GM12874 (cell line): ENCODE measurements around the gene SLC6A17.

ENCODE experiments used
- TF ChIP-seq, protein P1 (sequence below): IDR thresholded peaks from 2 replicates; pipeline ENCODE4 v1.5.1; 2011; ENCODE audit warnings: low read depth, mild to moderate bottlenecking, control low read depth, low read length, moderate library complexity; ENCODE audit not compliant: insufficient read depth

The SLC6A17 gene

DNA sequence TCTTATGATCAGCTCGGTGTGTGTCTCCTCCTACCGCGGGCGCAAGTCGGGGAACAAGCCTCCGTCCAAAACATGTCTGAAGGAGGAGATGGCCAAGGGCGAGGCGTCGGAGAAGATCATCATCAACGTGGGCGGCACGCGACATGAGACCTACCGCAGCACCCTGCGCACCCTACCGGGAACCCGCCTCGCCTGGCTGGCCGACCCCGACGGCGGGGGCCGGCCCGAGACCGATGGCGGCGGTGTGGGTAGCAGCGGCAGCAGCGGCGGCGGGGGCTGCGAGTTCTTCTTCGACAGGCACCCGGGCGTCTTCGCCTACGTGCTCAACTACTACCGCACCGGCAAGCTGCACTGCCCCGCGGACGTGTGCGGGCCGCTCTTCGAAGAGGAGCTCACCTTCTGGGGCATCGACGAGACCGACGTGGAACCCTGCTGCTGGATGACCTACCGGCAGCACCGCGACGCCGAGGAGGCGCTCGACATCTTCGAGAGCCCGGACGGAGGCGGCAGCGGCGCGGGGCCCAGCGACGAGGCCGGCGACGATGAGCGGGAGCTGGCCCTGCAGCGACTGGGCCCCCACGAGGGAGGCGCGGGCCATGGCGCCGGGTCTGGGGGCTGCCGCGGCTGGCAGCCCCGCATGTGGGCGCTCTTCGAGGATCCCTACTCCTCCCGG, 61.3 kb downstream of the SLC6A17 start:
- TF ChIP-seq, protein P1, sequence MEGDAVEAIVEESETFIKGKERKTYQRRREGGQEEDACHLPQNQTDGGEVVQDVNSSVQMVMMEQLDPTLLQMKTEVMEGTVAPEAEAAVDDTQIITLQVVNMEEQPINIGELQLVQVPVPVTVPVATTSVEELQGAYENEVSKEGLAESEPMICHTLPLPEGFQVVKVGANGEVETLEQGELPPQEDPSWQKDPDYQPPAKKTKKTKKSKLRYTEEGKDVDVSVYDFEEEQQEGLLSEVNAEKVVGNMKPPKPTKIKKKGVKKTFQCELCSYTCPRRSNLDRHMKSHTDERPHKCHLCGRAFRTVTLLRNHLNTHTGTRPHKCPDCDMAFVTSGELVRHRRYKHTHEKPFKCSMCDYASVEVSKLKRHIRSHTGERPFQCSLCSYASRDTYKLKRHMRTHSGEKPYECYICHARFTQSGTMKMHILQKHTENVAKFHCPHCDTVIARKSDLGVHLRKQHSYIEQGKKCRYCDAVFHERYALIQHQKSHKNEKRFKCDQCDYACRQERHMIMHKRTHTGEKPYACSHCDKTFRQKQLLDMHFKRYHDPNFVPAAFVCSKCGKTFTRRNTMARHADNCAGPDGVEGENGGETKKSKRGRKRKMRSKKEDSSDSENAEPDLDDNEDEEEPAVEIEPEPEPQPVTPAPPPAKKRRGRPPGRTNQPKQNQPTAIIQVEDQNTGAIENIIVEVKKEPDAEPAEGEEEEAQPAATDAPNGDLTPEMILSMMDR: no peak

DNA sequence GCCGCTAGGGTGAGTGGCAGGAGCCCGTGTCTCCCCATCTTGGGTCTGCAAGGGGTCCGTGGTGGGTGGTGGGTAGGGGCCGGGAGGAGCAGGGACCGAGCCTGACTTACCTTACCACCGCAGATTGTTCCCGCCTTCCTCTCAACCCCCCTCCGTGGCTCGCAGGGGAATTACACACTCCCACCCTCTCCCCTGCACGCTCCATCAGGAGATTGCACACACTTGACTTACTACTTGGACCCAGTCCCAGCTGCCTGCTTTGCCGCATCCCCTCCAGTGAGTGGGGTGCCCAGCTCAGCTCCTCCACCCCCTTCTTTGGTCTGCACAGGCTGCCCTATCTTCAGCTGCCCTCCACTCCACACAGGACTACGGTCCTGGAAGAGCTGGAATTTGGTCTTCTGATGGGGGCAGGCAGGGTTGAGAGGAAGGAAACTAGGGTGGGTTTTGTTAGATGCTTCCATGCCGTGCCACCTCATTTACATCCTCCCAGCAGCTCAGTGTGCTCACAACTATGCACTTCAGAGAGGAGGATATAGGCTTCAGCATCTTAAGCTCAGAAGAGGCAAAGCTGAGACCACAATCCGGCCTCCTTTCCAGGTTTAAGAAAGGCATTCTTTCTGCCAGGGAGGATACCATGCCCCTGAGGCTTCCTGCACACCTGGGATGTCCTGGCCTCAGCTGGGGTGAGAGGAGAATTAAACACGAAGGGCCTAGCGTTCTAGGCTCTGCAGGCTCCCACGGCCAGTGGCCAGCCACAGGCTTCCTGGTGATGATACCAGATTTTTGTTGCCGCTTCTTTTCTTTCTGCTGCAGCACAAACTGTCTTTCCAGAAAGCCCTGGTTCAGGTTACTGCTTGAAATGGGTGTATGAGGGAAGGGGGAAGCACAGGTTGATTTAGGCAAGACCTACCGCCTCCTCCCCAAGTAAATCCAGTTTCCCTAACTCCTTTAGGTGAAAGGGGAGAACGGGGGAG, 62.2 kb downstream of the SLC6A17 start:
- TF ChIP-seq, protein P1: no peak

DNA sequence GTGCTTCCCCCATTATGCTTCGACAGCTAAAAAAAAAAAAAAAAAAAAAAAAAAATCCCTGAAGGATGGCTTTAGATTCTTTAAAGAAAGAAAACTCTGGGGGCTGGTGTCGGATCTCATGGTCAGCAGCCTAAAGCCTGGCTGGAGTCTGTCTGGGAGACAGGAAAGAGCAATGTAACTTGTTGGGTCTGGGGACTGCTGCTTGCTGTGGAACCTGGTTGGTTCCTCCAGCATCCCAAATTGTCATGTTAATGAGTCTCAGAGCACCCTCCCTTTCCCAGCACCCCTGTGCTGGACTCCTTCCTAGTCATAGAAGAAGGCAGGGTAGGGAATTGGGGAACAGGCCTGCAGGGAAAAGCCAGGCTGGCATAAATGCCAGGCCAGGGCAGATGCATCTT, 62.8 kb downstream of the SLC6A17 start:
- TF ChIP-seq, protein P1: no peak

DNA sequence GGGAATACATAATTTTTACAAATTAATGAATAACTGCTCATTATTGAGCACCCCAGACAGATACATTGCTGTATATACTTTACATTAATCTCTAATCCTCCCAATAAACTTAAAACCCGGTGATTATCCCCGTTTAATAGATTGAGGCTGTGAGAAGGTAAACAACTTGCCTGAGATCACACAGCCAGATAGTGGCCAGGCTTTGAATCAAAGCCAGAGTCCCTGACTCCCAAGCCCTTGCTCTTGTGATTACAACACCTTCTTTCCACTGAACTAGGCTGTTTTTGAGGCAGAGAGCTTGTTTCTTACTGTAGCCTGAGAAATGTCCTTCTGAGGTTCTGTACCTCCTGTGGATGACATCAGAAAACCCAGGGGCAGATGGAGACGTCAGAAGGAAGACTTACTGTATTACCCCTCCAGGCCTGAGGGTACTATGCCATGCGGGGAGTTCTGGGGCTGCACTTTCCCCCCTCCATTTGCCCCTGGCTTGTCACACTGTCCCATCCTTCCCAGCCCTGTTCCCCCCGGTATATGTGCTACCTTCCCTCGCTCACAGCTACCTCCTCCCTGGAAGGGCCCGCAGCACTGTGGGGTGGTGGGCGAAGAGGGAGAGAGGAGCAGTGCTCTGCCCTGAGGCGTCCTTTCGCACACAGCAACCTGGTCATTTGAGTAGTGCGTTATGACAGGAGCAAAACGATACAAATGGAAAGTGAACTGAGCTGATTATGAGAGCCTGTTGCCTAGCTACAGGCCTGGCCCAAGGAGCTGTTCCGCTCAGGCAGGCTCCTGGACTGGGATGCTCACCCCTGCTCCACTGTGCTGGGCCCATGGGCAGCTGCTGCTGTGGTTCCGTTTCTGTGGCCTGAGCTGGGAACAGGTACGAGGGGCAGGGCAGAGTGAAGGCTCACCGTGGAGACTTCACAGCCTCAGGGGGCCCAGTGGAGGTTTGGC, 64.4 kb downstream of the SLC6A17 start:
- TF ChIP-seq, protein P1: no peak

DNA sequence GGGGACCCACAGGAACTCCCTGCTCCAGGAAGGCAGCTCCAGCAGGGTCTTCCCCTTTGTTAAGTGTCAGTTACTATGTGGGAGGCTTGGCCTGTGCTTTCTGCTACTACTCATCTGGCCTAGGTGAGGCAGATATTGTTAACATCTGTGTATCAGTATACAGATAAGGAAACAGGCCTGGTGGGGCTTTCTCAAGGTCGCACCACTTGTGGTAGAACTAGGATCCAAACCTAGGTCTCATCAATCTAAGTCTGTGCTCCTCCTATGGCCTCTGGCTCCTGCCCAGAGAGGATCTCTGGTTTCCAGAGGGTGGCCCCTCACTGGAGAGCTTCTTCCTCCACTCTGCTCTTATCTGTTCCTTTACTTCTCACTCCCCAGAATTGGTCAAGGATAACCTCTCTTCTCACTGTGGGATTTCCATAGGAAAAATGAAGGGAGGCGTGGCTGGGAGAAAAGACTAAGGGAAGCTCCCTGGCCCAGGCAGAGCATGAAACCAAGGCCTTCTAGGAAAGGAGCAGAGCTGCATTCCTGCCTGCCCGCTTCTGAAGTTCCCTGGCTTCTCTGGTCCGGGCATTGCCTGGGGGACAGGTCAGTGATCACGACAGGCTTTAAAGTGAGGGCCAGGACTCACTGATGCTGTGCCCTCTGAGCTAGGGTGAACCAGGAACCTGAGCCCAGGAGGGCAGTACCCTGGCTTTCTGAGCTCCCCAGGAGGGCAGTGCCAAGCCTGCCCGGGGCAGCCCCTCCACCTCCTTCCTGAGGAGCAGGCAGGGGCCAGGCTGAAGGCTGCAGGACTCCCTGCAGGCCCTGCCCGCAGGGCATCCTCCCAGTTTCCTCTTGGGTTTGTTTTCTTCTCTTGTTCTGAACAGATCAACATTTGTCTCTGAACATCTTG, 65.6 kb downstream of the SLC6A17 start:
- TF ChIP-seq, protein P1: no peak

DNA sequence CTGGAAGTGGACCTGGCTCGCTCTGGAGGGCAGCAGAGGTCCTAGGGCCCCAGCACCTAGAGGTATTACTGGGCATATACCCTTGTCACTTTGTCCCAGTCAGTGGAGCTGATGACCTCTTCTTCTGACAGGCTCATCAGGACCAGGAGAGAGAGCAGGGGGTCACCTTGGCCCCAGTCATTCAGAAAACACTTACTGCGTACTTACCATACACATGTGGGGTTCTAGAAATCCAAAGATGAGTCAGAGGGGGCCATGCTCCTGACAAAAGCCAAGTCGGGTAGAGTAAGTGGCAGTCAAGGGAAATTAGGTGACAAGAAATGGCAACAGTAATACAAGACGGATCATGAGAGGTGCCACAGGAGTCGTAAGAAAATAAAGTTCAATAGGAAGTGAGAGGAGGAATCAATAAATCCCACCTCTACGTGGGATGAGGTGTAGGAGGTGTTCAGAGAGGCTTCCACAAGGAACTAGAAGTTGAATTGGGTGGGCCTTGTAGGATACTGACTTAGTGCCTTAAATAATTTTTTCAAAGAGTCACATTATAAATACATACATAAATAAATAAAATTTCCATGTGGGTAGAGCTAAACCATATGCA, 66.7 kb downstream of the SLC6A17 start:
- TF ChIP-seq, protein P1: no peak
